K562 (cell line): ENCODE data around the gene CDS2. TPM values are rescaled to one million over a fixed set of nuclear protein-coding genes. Genes with fewer than 3 reads are reported as not detected.

Experiments used
- ATAC-seq: fragments of 200-7000 bp; cut with Tn5 transposase; 3 replicates; pipeline ENCODE4 v1.9.1; 2020; ENCODE audit warnings: moderate library complexity
- BruUV-seq: library from RNA; stranded (reverse); fragments of 400-500 nt; replicated peaks from 2 replicates; lab custom pipeline; 2021; lab: Mats Ljungman, UMichigan
- CTCF ChIA-PET: fragments of 300-600 bp; formaldehyde crosslinking; extraction: SDS; loops from one replicate; lab custom pipeline; 2021; ENCODE audit warnings: low intra/inter-chr PET ratio; lab: Yijun Ruan, JAX
- POLR2A ChIA-PET: fragments of 300-600, 350-650 bp; sonication (Branson Sonifier 250); formaldehyde crosslinking; extraction: SDS; loops from one replicate; lab custom pipeline; 2021; ENCODE audit warnings: antibody characterized with exemption, inconsistent platforms; lab: Yijun Ruan, JAX
- DNase-seq, 4 experiments: peaks; one replicate each; pipeline versions ENCODE4 v3.0.0 to v3.0.0-alpha.2; 2011 to 2018; ENCODE audit warnings: low spot score in 3 of 4, mixed read lengths in 3 of 4; ENCODE audit errors: extremely low read depth in 1 of 4
- FAIRE-seq: peaks from 2 replicates; lab custom pipeline; 2011; peaks lifted over from hg19 to GRCh38; lab: Jason Lieb, UNC
- H2AFZ ChIP-seq: 2 replicates; pipeline ENCODE4 v1.6.0; 2011; ENCODE audit warnings: low read depth, low read length, control low read depth, inconsistent platforms
- H3K27ac ChIP-seq: fragments of 200-600 bp; 3 replicates; pipeline ENCODE4 v1.8.0; 2011; ENCODE audit warnings: low read depth, mild to moderate bottlenecking, control low read depth, inconsistent platforms, low read length, moderate library complexity, mixed read lengths; ENCODE audit errors: extremely low read depth
- H3K27me3 ChIP-seq, 2 experiments: fragments of 300-600 bp in 1 of 2; 2 replicates in 1 of 2; 3 replicates in 1 of 2; pipeline versions ENCODE4 v1.6.0 to v1.8.0; 2011; ENCODE audit warnings: inconsistent platforms in 2 of 2, low read length in 2 of 2, mild to moderate bottlenecking in 1 of 2, mixed read lengths in 1 of 2, moderate library complexity in 1 of 2; ENCODE audit not compliant: control insufficient read depth in 2 of 2, insufficient read depth in 2 of 2
- H3K36me3 ChIP-seq: fragments of 300-600 bp; 3 replicates; pipeline ENCODE4 v1.8.0; 2011; ENCODE audit warnings: mild to moderate bottlenecking, low read length, inconsistent platforms; ENCODE audit not compliant: control insufficient read depth, insufficient read depth
- H3K4me1 ChIP-seq, 2 experiments: fragments of 200-600 bp in 1 of 2; replicated peaks in 1 of 2; 2 replicates in 1 of 2; 3 replicates in 1 of 2; pipeline versions ENCODE4 v1.5.1 to v1.8.0; 2011; ENCODE audit warnings: inconsistent platforms in 2 of 2, low read length in 2 of 2, mild to moderate bottlenecking in 1 of 2, mixed read lengths in 1 of 2, moderate library complexity in 1 of 2; ENCODE audit not compliant: control insufficient read depth in 2 of 2, insufficient read depth in 2 of 2
- H3K4me2 ChIP-seq: 2 replicates; pipeline ENCODE4 v1.6.1; 2011; ENCODE audit warnings: low read length, control low read depth, inconsistent platforms, mixed read lengths; ENCODE audit not compliant: insufficient read depth
- H3K4me3 ChIP-seq: fragments of 200-600 bp; sonication (generic), shearing (Covaris generic); 2 replicates; pipeline ENCODE4 v1.5.1; 2016; ENCODE audit warnings: control low read depth, inconsistent platforms
- H3K79me2 ChIP-seq: fragments of 200-600 bp; 3 replicates; pipeline ENCODE4 v1.8.0; 2011; ENCODE audit warnings: low read length, inconsistent platforms; ENCODE audit not compliant: control insufficient read depth, insufficient read depth
- H3K9ac ChIP-seq, 2 experiments: 2 replicates each; pipeline versions ENCODE4 v1.6.0 to v1.6.1; 2011; ENCODE audit warnings: low read depth in 2 of 2, low read length in 2 of 2, control low read depth in 1 of 2, inconsistent platforms in 1 of 2, mild to moderate bottlenecking in 1 of 2, mixed read lengths in 1 of 2; ENCODE audit not compliant: insufficient read depth in 1 of 2
- H3K9me1 ChIP-seq: one replicate; pipeline ENCODE4 v1.6.0; 2011; ENCODE audit warnings: inconsistent platforms, mild to moderate bottlenecking, low read length, moderate library complexity; ENCODE audit not compliant: control insufficient read depth, insufficient read depth
- H3K9me3 ChIP-seq: replicated peaks from 2 replicates; pipeline ENCODE4 v1.5.1; 2011; ENCODE audit warnings: low read depth, low read length, inconsistent platforms; ENCODE audit not compliant: control insufficient read depth, insufficient read depth
- H4K20me1 ChIP-seq: replicated peaks from 2 replicates; pipeline ENCODE4 v1.6.1; 2011; ENCODE audit warnings: low read length, inconsistent platforms, mixed read lengths; ENCODE audit not compliant: control insufficient read depth, insufficient read depth
- CBX2 ChIP-seq: fragments of 200-600 bp; sonication (generic); IDR thresholded peaks from one replicate; pipeline ENCODE4 v1.6.1; 2012; ENCODE audit warnings: mild to moderate bottlenecking, low read length, inconsistent platforms; ENCODE audit not compliant: insufficient read depth, poor library complexity, severe bottlenecking
- PHF21A ChIP-seq: fragments of 450-650 bp; IDR thresholded peaks from 2 replicates; pipeline ENCODE4 v1.6.1; 2017; ENCODE audit warnings: low read depth, borderline replicate concordance
- SIRT6 ChIP-seq: IDR thresholded peaks from one replicate; pipeline ENCODE4 v1.6.1; 2012; ENCODE audit warnings: low read depth, mild to moderate bottlenecking, control low read depth, inconsistent platforms, low read length, moderate library complexity
- TAL1 ChIP-seq: fragments of 450-650 bp; IDR thresholded peaks from 2 replicates; pipeline ENCODE4 v1.6.1; 2016; ENCODE audit warnings: mild to moderate bottlenecking
- ZFP36 ChIP-seq: fragments of 150-350 bp; IDR thresholded peaks from 2 replicates; pipeline ENCODE4 v1.6.1; 2018; ENCODE audit warnings: low read length, low read depth; ENCODE audit not compliant: partially characterized antibody
- ZNF23 ChIP-seq: fragments of 250-450 bp; sonication (Bioruptor Pico); IDR thresholded peaks from 2 replicates; pipeline ENCODE4 v1.4.0; 2020; ENCODE audit warnings: mild to moderate bottlenecking
- ZNF76 ChIP-seq: fragments of 250-450 bp; sonication (Bioruptor Pico); IDR thresholded peaks from 2 replicates; pipeline ENCODE4 v1.4.0; 2020; ENCODE audit warnings: mild to moderate bottlenecking, moderate library complexity, borderline replicate concordance
- WGBS: fragments of 100-300 bp; shearing (Covaris generic); methylation state at CpG from one replicate; pipeline ENCODE4 v1.1.6; 2016; ENCODE audit warnings: low coverage, mixed read lengths; ENCODE audit not compliant: insufficient coverage; ENCODE audit errors: missing lambda C conversion rate; 5-methylcytosine and 5-hydroxymethylcytosine counted together
- in situ Hi-C: fragments of 300-500 bp; cut with MboI; formaldehyde crosslinking; loops from 4 replicates; pipeline ENCODE4 v1.15.0; 2018; ENCODE audit warnings: inconsistent platforms, mixed read lengths
- intact Hi-C: fragments of 100-400 bp; cut with micrococcal nuclease; formaldehyde crosslinking; loops from 2 replicates; pipeline ENCODE4 v1.14.2; 2022
- polyA plus RNA-seq, 8 experiments: library from polyadenylated mRNA; depleted of rRNA in 4 of 8; stranded (reverse) in 5 of 8; unstranded in 3 of 8; fragments of >200 nt; fragmentation: Nextera tagmentation in 2 of 8; fragmentation: Illumina TruSeq in 1 of 8; extraction: Ambion mirVana in 2 of 8; extraction: Trizol in 1 of 8; gene quantifications; 2 replicates each; pipeline versions ENCODE4 v1.2.1 to v1.2.3, GENCODE V29; 2011 to 2014; ENCODE audit warnings: inconsistent platforms in 1 of 8, missing spikeins in 1 of 8
- total RNA-seq, 7 experiments: library from RNA; depleted of rRNA in 6 of 7; stranded (reverse); fragments of >200 nt in 6 of 7; fragmentation: Illumina TruSeq in 2 of 7; extraction: Trizol in 2 of 7; gene quantifications; 2 replicates each; pipeline versions ENCODE4 v1.2.1 to v1.2.3, GENCODE V29; 2011 to 2021; ENCODE audit warnings: low replicate concordance in 1 of 7

Gene CDS2
- total and polyA plus RNA-seq, 9 of the 15 experiments (the other 6 are each of a cell fraction or from before 2014, with no cell fraction given): 6.4 to 46.4 (median 12.2) TPM

GRCh38 chr20:5153612-5154542 is 27.1 kb downstream of the CDS2 start (continued):
- TF ChIP-seq ZFP36: no peak
- no peak for TF ChIP-seq TAL1
- no peak for TF ChIP-seq SIRT6
- no peak for TF ChIP-seq ZNF23 (CRISPR knock-in tag)
- TF ChIP-seq ZNF76 (CRISPR knock-in tag): no peak
- no peak for TF ChIP-seq CBX2
- TF ChIP-seq, all 486 proteins: peak for 0

- FAIRE-seq (no peak), ATAC-seq (no peak), DNase-seq (no peak)
- H4K20me1 ChIP-seq: peaks cover 15% of the 10 kb centered on the region; the same call in 1 of the 2 replicates
- H3K9me3 ChIP-seq: no peaks in the 10 kb centered on the region
- WGBS: 98% methylated on average over 6 of the region's 6 CpGs
- no peaks in the 10 kb centered on the region for H3K36me3 ChIP-seq
- no peak overlapping the region for H3K9ac ChIP-seq
- H3K4me2 ChIP-seq: no peak overlapping the region
- in situ Hi-C loops (no loop called here), intact Hi-C loops (no loop called here)
- H3K9me1 ChIP-seq: no peaks in the 10 kb centered on the region
- no TSS peak for BruUV-seq
- CTCF ChIA-PET: no interaction called here
- peaks cover 10 to 11% of the 10 kb centered on the region in 2 experiments; a peak in 4 of 5 replicates for H3K4me1 ChIP-seq
- POLR2A ChIA-PET: no interaction called here
- TF ChIP-seq PHF21A: no peak
- TF ChIP-seq, all 486 proteins: peak for 0
- no peak overlapping the region for H3K4me3 ChIP-seq
- H3K27ac ChIP-seq: no peak overlapping the region
- peaks cover 18% of the 10 kb centered on the region for H3K79me2 ChIP-seq
- no peaks in the 10 kb centered on the region for H3K27me3 ChIP-seq
- no peak overlapping the region for H2AFZ ChIP-seq
These were observed 27.7 kb downstream of the CDS2 start for GRCh38 chr20:5154543-5154925.
